Fibroblast of lung (primary cell): ENCODE measurements around the gene NDFIP2.

Experiments used
- CTCF ChIP-seq, 2 donors: IDR thresholded peaks in 1 of 2; conservative IDR thresholded peaks in 1 of 2; 1 replicate in 1 of 2; 2 replicates in 1 of 2; pipeline ENCODE4 v1.5.1; 2011 to 2012; ENCODE audit warnings: low read length in 2 of 2, control low read depth in 1 of 2, inconsistent platforms in 1 of 2, low read depth in 1 of 2, mild to moderate bottlenecking in 1 of 2
- EZH2 ChIP-seq: IDR thresholded peaks from 2 replicates; pipeline ENCODE4 v1.5.1; 2012; ENCODE audit warnings: low read length, control low read depth, mild to moderate bottlenecking; ENCODE audit errors: missing control alignments

- TF ChIP-seq CTCF (conservative IDR thresholded peaks at IDR 0.05 in 1 of 2, IDR thresholded peaks at IDR 0.05 in 1 of 2; ENCODE audit: low read depth in 1 of 2, low read length in 2 of 2), result no peak
- TF ChIP-seq EZH2, result no peak
Observed at GRCh38 chr13:79485014-79485811, 4.3 kb downstream of the NDFIP2 start.
